ENCODE data around the gene RASGRP2.

DNA sequence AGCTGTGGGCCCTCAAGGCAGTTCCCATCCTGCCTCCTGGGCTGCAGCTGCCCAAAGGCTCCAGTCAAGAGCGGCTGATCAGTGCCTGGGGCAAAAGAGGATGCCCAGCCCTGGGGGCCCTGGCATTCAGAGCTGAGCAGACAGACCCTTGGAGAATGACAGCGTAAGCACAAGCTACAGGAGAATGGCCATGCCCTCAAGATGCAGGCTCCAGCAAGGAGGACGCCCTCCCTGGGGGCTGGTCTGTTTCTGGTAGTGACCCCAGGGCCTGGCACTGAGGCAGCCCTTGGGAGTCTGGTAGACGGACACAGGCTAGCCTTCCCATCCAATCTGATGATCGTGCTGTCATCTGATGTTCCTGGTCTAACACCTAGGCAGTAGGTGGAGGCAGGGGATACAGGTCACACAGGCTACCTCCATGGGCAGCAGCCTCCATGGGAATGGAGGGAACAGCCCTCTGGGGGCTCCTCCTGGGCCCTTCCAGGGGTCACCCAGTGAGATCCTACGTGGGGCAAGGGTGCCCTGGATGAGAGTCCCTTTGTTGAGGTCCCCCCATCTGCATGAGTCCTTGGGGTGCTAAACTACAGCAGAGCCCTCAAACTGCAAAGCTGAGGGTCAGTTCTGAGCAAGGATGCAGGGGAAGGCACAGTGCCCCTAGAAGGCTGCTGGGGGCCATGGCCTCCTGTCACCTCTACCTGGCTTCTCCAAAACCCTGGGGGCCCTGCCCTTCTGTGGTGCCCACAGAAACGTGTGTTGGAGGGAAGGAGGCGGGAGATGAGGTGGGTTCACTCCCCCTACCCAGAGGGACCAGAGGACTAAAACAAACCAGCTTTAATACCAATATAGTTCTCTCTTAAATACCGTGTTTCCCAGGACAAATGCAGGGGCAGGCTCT is 44.6 kb upstream of the RASGRP2 start:
- TF ChIP-seq ZFP30 (CRISPR knock-in tag; IDR thresholded peaks at IDR 0.05) (no peak), PPARA (CRISPR knock-in tag; IDR thresholded peaks at IDR 0.05; ENCODE audit: borderline replicate concordance) (no peak), ARNTL (CRISPR knock-in tag; IDR thresholded peaks at IDR 0.05; ENCODE audit: borderline replicate concordance, low read depth) (no peak)

All from SK-N-SH treated with all-trans-retinoic acid at 6 μM for 48 hours (cell line).